Caco-2 (cell line): ENCODE measurements around the gene FNBP1. TPM values are rescaled to one million over a fixed set of nuclear protein-coding genes. Genes with fewer than 3 reads are reported as not detected.
A peak's percentile ranks its signal among the peaks of the same experiment; 100 is the strongest.

Experiments
- BruUV-seq: library from RNA; stranded (reverse); fragments of 400-500 nt; replicated peaks from 2 replicates; lab custom pipeline; 2021; lab: Mats Ljungman, UMichigan
- CTCF ChIA-PET: fragments of 300-600 bp; sonication (Branson Sonifier 250); formaldehyde crosslinking; loops from one replicate; lab custom pipeline; 2022; ENCODE audit warnings: antibody characterized with exemption; lab: Charles Lee
- POLR2A ChIA-PET: fragments of 300-600 bp; sonication (Branson Sonifier 250); formaldehyde crosslinking; loops from one replicate; lab custom pipeline; 2022; ENCODE audit warnings: antibody characterized with exemption; lab: Charles Lee
- DNase-seq, 2 experiments: peaks; one replicate each; pipeline versions ENCODE4 v3.0.0 to v3.0.0-alpha.2; 2020 to 2022
- H3K27me3 ChIP-seq: replicated peaks from 2 replicates; pipeline ENCODE4 v1.6.0; 2011; ENCODE audit warnings: low read length; ENCODE audit not compliant: control insufficient read depth, insufficient read depth
- H3K36me3 ChIP-seq: 2 replicates; pipeline ENCODE4 v1.5.1; 2011; ENCODE audit warnings: low read length; ENCODE audit not compliant: control insufficient read depth, insufficient read depth
- H3K4me1 ChIP-seq: fragments of 250-450 bp; sonication (Bioruptor Pico); 2 replicates; pipeline ENCODE4 v1.5.1; 2020; ENCODE audit warnings: mild to moderate bottlenecking
- H3K4me3 ChIP-seq: 2 replicates; pipeline ENCODE4 v1.5.1; 2011; ENCODE audit warnings: low read depth, mild to moderate bottlenecking, control low read depth, low read length
- H3K9me3 ChIP-seq: fragments of 250-450 bp; sonication (Bioruptor Pico); 2 replicates; pipeline ENCODE4 v1.5.1; 2020; ENCODE audit warnings: mild to moderate bottlenecking, moderate library complexity
- H3K27ac Mint-ChIP-seq: one replicate; pipeline ENCODE4 v1.8.0; 2022; ENCODE audit warnings: mixed read lengths; ENCODE audit not compliant: unreplicated experiment
- H3K27me3 Mint-ChIP-seq: one replicate; pipeline ENCODE4 v1.8.0; 2022; ENCODE audit warnings: mixed read lengths; ENCODE audit not compliant: insufficient read depth, unreplicated experiment
- H3K36me3 Mint-ChIP-seq: one replicate; pipeline ENCODE4 v1.8.0; 2022; ENCODE audit warnings: mild to moderate bottlenecking, mixed read lengths; ENCODE audit not compliant: insufficient read depth, unreplicated experiment
- H3K4me1 Mint-ChIP-seq: one replicate; pipeline ENCODE4 v1.8.0; 2022; ENCODE audit warnings: low read depth, mixed read lengths; ENCODE audit not compliant: unreplicated experiment
- H3K4me3 Mint-ChIP-seq: one replicate; pipeline ENCODE4 v1.8.0; 2022; ENCODE audit warnings: mild to moderate bottlenecking, moderate library complexity, mixed read lengths; ENCODE audit not compliant: unreplicated experiment
- H3K9me3 Mint-ChIP-seq: one replicate; pipeline ENCODE4 v1.8.0; 2022; ENCODE audit warnings: mixed read lengths; ENCODE audit not compliant: unreplicated experiment
- intact Hi-C: fragments of 100-400 bp; cut with micrococcal nuclease; formaldehyde crosslinking; loops from one replicate; pipeline ENCODE4 v1.10.0; 2022; ENCODE audit not compliant: unreplicated experiment
- total RNA-seq: library from RNA; stranded (reverse); gene quantifications from 2 replicates; pipeline ENCODE4 v1.2.3, GENCODE V29; 2022
- TF ChIP-seq, protein P1 (sequence below), 2 experiments: fragments of 200-600 bp in 1 of 2; IDR thresholded peaks; 1 replicate in 1 of 2; 2 replicates in 1 of 2; pipeline versions ENCODE4 v1.5.1 to v1.8.0; 2011 to 2022; ENCODE audit warnings: antibody characterized with exemption in 1 of 2, control low read depth in 1 of 2, inconsistent platforms in 1 of 2, low read depth in 1 of 2, low read length in 1 of 2, mild to moderate bottlenecking in 1 of 2, moderate library complexity in 1 of 2; ENCODE audit not compliant: insufficient read depth in 1 of 2, severe bottlenecking in 1 of 2, unreplicated experiment in 1 of 2

FNBP1 gene
- total RNA-seq, 1 experiment from 2014 or later: 33.2 TPM

- no peak overlapping the region for H3K4me3 ChIP-seq
- TF ChIP-seq, protein P1, sequence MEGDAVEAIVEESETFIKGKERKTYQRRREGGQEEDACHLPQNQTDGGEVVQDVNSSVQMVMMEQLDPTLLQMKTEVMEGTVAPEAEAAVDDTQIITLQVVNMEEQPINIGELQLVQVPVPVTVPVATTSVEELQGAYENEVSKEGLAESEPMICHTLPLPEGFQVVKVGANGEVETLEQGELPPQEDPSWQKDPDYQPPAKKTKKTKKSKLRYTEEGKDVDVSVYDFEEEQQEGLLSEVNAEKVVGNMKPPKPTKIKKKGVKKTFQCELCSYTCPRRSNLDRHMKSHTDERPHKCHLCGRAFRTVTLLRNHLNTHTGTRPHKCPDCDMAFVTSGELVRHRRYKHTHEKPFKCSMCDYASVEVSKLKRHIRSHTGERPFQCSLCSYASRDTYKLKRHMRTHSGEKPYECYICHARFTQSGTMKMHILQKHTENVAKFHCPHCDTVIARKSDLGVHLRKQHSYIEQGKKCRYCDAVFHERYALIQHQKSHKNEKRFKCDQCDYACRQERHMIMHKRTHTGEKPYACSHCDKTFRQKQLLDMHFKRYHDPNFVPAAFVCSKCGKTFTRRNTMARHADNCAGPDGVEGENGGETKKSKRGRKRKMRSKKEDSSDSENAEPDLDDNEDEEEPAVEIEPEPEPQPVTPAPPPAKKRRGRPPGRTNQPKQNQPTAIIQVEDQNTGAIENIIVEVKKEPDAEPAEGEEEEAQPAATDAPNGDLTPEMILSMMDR (IDR thresholded peaks at IDR 0.05; ENCODE audit: insufficient read depth in 1 of 2, low read depth in 1 of 2, low read length in 1 of 2, severe bottlenecking in 1 of 2, unreplicated experiment in 1 of 2): no peak
- ChIA-PET POLR2A (no interaction called here), CTCF (no interaction called here)
- H3K9me3 Mint-ChIP-seq: no peaks in the 10 kb centered on the region
- intact Hi-C loops: no loop called here
- no peaks in the 10 kb centered on the region for H3K27me3 Mint-ChIP-seq
- H3K4me3 Mint-ChIP-seq: no peak overlapping the region
- peaks cover 59% of the 10 kb centered on the region for H3K36me3 Mint-ChIP-seq
- no peak overlapping the region for H3K27ac Mint-ChIP-seq
- DNase-seq: no peak
- H3K4me1 Mint-ChIP-seq: no peaks in the 10 kb centered on the region
- no TSS peak for BruUV-seq
- no peaks in the 10 kb centered on the region for H3K9me3 ChIP-seq
- H3K27me3 ChIP-seq: no peaks in the 10 kb centered on the region
- H3K36me3 ChIP-seq: peaks cover 2% of the 10 kb centered on the region
- H3K4me1 ChIP-seq: peaks cover 11% of the 10 kb centered on the region
These were observed 35.6 kb upstream of the FNBP1 start for GRCh38 chr9:130078547-130078946.

- TF ChIP-seq, protein P1 (IDR thresholded peaks at IDR 0.05; ENCODE audit: insufficient read depth in 1 of 2, low read depth in 1 of 2, low read length in 1 of 2, severe bottlenecking in 1 of 2, unreplicated experiment in 1 of 2): no peak
- peak; percentile 31 to 60 for DNase-seq
These were observed 30.4 kb upstream of the FNBP1 start for GRCh38 chr9:130073373-130073772.

GRCh38 chr9:130072515-130073235 is 29.7 kb upstream of the FNBP1 start:
- ChIA-PET CTCF (no interaction called here), POLR2A (no interaction called here)
- intact Hi-C loops: loop anchor here (1.0 kb wide), 1 partner anchor 188 kb away; no protein-coding TSS in a partner anchor
- H3K4me3 ChIP-seq: no peak overlapping the region
- peaks cover 26% of the 10 kb centered on the region for H3K36me3 Mint-ChIP-seq
- H3K27me3 Mint-ChIP-seq: no peaks in the 10 kb centered on the region
- DNase-seq: no peak
- no peaks in the 10 kb centered on the region for H3K9me3 Mint-ChIP-seq
- no TSS peak for BruUV-seq
- H3K4me1 Mint-ChIP-seq: peaks cover 13% of the 10 kb centered on the region
- peak overlapping the region; percentile 77 for H3K27ac Mint-ChIP-seq
- no peaks in the 10 kb centered on the region for H3K9me3 ChIP-seq
- H3K4me1 ChIP-seq: peaks cover 24% of the 10 kb centered on the region
- H3K36me3 ChIP-seq: peaks cover 2% of the 10 kb centered on the region
- no peaks in the 10 kb centered on the region for H3K27me3 ChIP-seq
- H3K4me3 Mint-ChIP-seq: no peak overlapping the region
- TF ChIP-seq, protein P1 (IDR thresholded peaks at IDR 0.05; ENCODE audit: insufficient read depth in 1 of 2, low read depth in 1 of 2, low read length in 1 of 2, severe bottlenecking in 1 of 2, unreplicated experiment in 1 of 2): no peak

More at GRCh38 chr9:130073373-130073772, 30.4 kb upstream of the FNBP1 start:
- no peak overlapping the region for H3K4me3 ChIP-seq
- Mint-ChIP-seq H3K36me3 (peaks cover 31% of the 10 kb centered on the region), H3K27ac (peak overlapping the region; percentile 77), H3K9me3 (no peaks in the 10 kb centered on the region), H3K27me3 (no peaks in the 10 kb centered on the region), H3K4me3 (no peak overlapping the region), H3K4me1 (peaks cover 13% of the 10 kb centered on the region)
- H3K36me3 ChIP-seq: peaks cover 2% of the 10 kb centered on the region
- ChIA-PET POLR2A (interaction anchor here (0.6 kb wide), 1 partner anchor 250 kb away, joined by 3 read pairs; no protein-coding TSS in a partner anchor), CTCF (interaction anchor here (0.6 kb wide), 1 partner anchor 137 kb away, joined by 3 read pairs; no protein-coding TSS in a partner anchor)
- no peaks in the 10 kb centered on the region for H3K27me3 ChIP-seq
- no TSS peak for BruUV-seq
- intact Hi-C loops: loop anchor here (1.0 kb wide), 1 partner anchor 189 kb away; no protein-coding TSS in a partner anchor
- no peaks in the 10 kb centered on the region for H3K9me3 ChIP-seq
- H3K4me1 ChIP-seq: peaks cover 24% of the 10 kb centered on the region
